HepG2 (cell line): ENCODE measurements around the gene SLC4A8. TPM values are rescaled to one million over a fixed set of nuclear protein-coding genes. Genes with fewer than 3 reads are reported as not detected.

Source experiments
- ATAC-seq: fragments of 200-7000 bp; cut with Tn5 transposase; 3 replicates; pipeline ENCODE4 v1.9.1; 2020; ENCODE audit warnings: mild to moderate bottlenecking, moderate library complexity
- BruUV-seq: library from RNA; stranded (reverse); fragments of 400-500 nt; replicated peaks from 2 replicates; lab custom pipeline; 2021; lab: Mats Ljungman, UMichigan
- CTCF ChIA-PET: fragments of 300-600 bp; formaldehyde crosslinking; extraction: SDS; loops from one replicate; lab custom pipeline; 2021; ENCODE audit warnings: low total read pairs, inconsistent platforms, low intra/inter-chr PET ratio; lab: Yijun Ruan, JAX
- POLR2A ChIA-PET: fragments of 350-600 bp; sonication (Branson Sonifier 250); formaldehyde crosslinking; loops from one replicate; lab custom pipeline; 2020; ENCODE audit warnings: antibody characterized with exemption, inconsistent platforms; lab: Yijun Ruan, JAX
- DNase-seq: peaks from one replicate; pipeline ENCODE4 v3.0.0-alpha.2; 2015; ENCODE audit warnings: low spot score
- FAIRE-seq: peaks from 3 replicates; lab custom pipeline; 2011; peaks lifted over from hg19 to GRCh38; lab: Jason Lieb, UNC
- H2AFZ ChIP-seq: one replicate; pipeline ENCODE4 v1.6.1; 2011; ENCODE audit warnings: low read length, inconsistent platforms
- H3K27ac ChIP-seq: fragments of 300-600 bp; 3 replicates; pipeline ENCODE4 v1.8.0; 2011; ENCODE audit warnings: mixed run types, mild to moderate bottlenecking, mixed read lengths, low read length, inconsistent platforms; ENCODE audit not compliant: insufficient read depth; ENCODE audit errors: extremely low read length
- H3K27me3 ChIP-seq, 2 experiments: fragments of 200-600 bp in 1 of 2; 2 replicates in 1 of 2; 3 replicates in 1 of 2; pipeline versions ENCODE4 v1.6.0 to v1.8.0; 2011; ENCODE audit warnings: low read length in 2 of 2, mild to moderate bottlenecking in 2 of 2, moderate library complexity in 2 of 2, inconsistent platforms in 1 of 2; ENCODE audit not compliant: insufficient read depth in 2 of 2, control insufficient read depth in 1 of 2
- H3K36me3 ChIP-seq, 2 experiments: fragments of 200-600 bp in 1 of 2; replicated peaks in 1 of 2; 2 replicates in 1 of 2; 3 replicates in 1 of 2; pipeline versions ENCODE4 v1.5.1 to v1.8.0; 2011; ENCODE audit warnings: low read length in 2 of 2, inconsistent platforms in 1 of 2; ENCODE audit not compliant: insufficient read depth in 2 of 2, control insufficient read depth in 1 of 2
- H3K4me1 ChIP-seq: 2 replicates; pipeline ENCODE4 v1.5.1; 2012; ENCODE audit warnings: low read length, inconsistent platforms; ENCODE audit not compliant: insufficient read depth
- H3K4me2 ChIP-seq: 2 replicates; pipeline ENCODE4 v1.6.0; 2011; ENCODE audit warnings: low read depth, low read length, inconsistent platforms
- H3K4me3 ChIP-seq, 3 experiments: fragments of 200-600 bp in 1 of 3; sonication (generic), shearing (Covaris generic) in 1 of 3; replicated peaks in 1 of 3; 2 replicates each; pipeline ENCODE4 v1.5.1; 2011 to 2016; ENCODE audit warnings: low read length in 3 of 3, inconsistent platforms in 2 of 3, low read depth in 2 of 3, mild to moderate bottlenecking in 2 of 3, control low read depth in 1 of 3, mixed read lengths in 1 of 3; ENCODE audit not compliant: insufficient read depth in 1 of 3
- H3K79me2 ChIP-seq: one replicate; pipeline ENCODE4 v1.6.1; 2011; ENCODE audit warnings: low read length, inconsistent platforms; ENCODE audit not compliant: insufficient read depth
- H3K9ac ChIP-seq: 2 replicates; pipeline ENCODE4 v1.6.0; 2011; ENCODE audit warnings: mild to moderate bottlenecking, low read depth, low read length, inconsistent platforms; ENCODE audit not compliant: insufficient read depth
- H3K9me3 ChIP-seq: 2 replicates; pipeline ENCODE4 v1.5.1; 2012; ENCODE audit warnings: mild to moderate bottlenecking, low read length
- H4K20me1 ChIP-seq: 2 replicates; pipeline ENCODE4 v1.6.0; 2011; ENCODE audit warnings: inconsistent platforms, mild to moderate bottlenecking, low read length, moderate library complexity; ENCODE audit not compliant: insufficient read depth
- GMEB2 ChIP-seq: IDR thresholded peaks from 2 replicates; pipeline ENCODE4 v1.6.1; 2016; ENCODE audit warnings: missing biosample characterization, missing genetic modification reagents, low read depth
- HOXA9 ChIP-seq: sonication (generic); formaldehyde crosslinking; IDR thresholded peaks from 2 replicates; pipeline ENCODE4 v1.8.1; 2022; ENCODE audit warnings: missing genetic modification reagents, mild to moderate bottlenecking, moderate library complexity, borderline replicate concordance
- JUNB ChIP-seq: sonication (generic); formaldehyde crosslinking; IDR thresholded peaks from 2 replicates; pipeline ENCODE4 v1.8.0; 2022; ENCODE audit warnings: missing genetic modification reagents, mild to moderate bottlenecking, borderline replicate concordance
- KDM2A ChIP-seq: sonication (generic); formaldehyde crosslinking; IDR thresholded peaks from 2 replicates; pipeline ENCODE4 v1.4.0; 2020; ENCODE audit warnings: low read depth, missing genetic modification reagents, borderline replicate concordance
- NFAT5 ChIP-seq: sonication (generic); formaldehyde crosslinking; IDR thresholded peaks from 2 replicates; pipeline ENCODE4 v1.4.0; 2020; ENCODE audit warnings: missing genetic modification reagents
- NFATC3 ChIP-seq: sonication (generic); formaldehyde crosslinking; IDR thresholded peaks from 2 replicates; pipeline ENCODE4 v1.5.1; 2020; ENCODE audit warnings: mild to moderate bottlenecking, missing genetic modification reagents
- NR2F2 ChIP-seq: IDR thresholded peaks from 2 replicates; pipeline ENCODE4 v1.6.1; 2012; ENCODE audit warnings: low read depth, inconsistent platforms, borderline replicate concordance
- STAT6 ChIP-seq: sonication (generic); formaldehyde crosslinking; IDR thresholded peaks from 2 replicates; pipeline ENCODE4 v1.4.0; 2020; ENCODE audit warnings: missing genetic modification reagents, mild to moderate bottlenecking, borderline replicate concordance
- ZNF224 ChIP-seq: sonication (generic); formaldehyde crosslinking; IDR thresholded peaks from 2 replicates; pipeline ENCODE4 v1.5.0; 2020; ENCODE audit warnings: mild to moderate bottlenecking, missing genetic modification reagents
- ZNF383 ChIP-seq: sonication (generic); formaldehyde crosslinking; IDR thresholded peaks from 2 replicates; pipeline ENCODE4 v1.4.0; 2020; ENCODE audit warnings: missing genetic modification reagents, mild to moderate bottlenecking, borderline replicate concordance
- ZNF75D ChIP-seq: sonication (generic); formaldehyde crosslinking; IDR thresholded peaks from 2 replicates; pipeline ENCODE4 v1.8.1; 2023; ENCODE audit warnings: missing genetic modification reagents, mild to moderate bottlenecking, borderline replicate concordance
- ZNF766 ChIP-seq: sonication (generic); formaldehyde crosslinking; IDR thresholded peaks from 2 replicates; pipeline ENCODE4 v1.5.0; 2020; ENCODE audit warnings: missing genetic modification reagents, borderline replicate concordance
- ZSCAN5A ChIP-seq: sonication (generic); formaldehyde crosslinking; IDR thresholded peaks from 2 replicates; pipeline ENCODE4 v1.8.0; 2022; ENCODE audit warnings: mild to moderate bottlenecking, missing genetic modification reagents, borderline replicate concordance
- whole genome bisulfite sequencing: methylation state at CpG from one replicate; pipeline ENCODE4 v1.1.6; 2017; ENCODE audit warnings: low lambda C conversion rate; 5-methylcytosine and 5-hydroxymethylcytosine counted together
- in situ Hi-C: cut with HindIII; loops from 2 replicates; pipeline ENCODE4 v1.10.0; 2017; ENCODE audit warnings: low pct_unique_long_range_greater_than_20kb; ENCODE audit not compliant: extremely low pct_ligation_motif_present
- intact Hi-C: fragments of 100-400 bp; cut with micrococcal nuclease; formaldehyde crosslinking; loops from one replicate; pipeline ENCODE4 v1.10.0; 2022; ENCODE audit not compliant: unreplicated experiment
- polyA plus RNA-seq, 8 experiments: library from polyadenylated mRNA; depleted of rRNA in 3 of 8; stranded (reverse) in 7 of 8; unstranded in 1 of 8; fragments of >200 nt; fragmentation: Illumina TruSeq in 4 of 8; extraction: Trizol in 4 of 8; gene quantifications; 2 replicates each; pipeline versions ENCODE4 v1.2.1 to v1.2.3, GENCODE V29; 2011 to 2016; ENCODE audit warnings: low read depth in 4 of 8, missing spikeins in 1 of 8, mixed read lengths in 1 of 8; ENCODE audit not compliant: insufficient read depth in 1 of 8
- total RNA-seq, 5 experiments: library from RNA; depleted of rRNA; stranded (reverse); fragments of >200 nt; fragmentation: Illumina TruSeq; extraction: Trizol; gene quantifications; 2 replicates each; pipeline ENCODE4 v1.2.3, GENCODE V29; 2016; ENCODE audit warnings: low read depth in 1 of 5

The SLC4A8 gene
- total and polyA plus RNA-seq, 2 of the 13 experiments (the other 11 are each of a cell fraction or from before 2014, with no cell fraction given), result under 0.01 to 0.07 TPM

GRCh38 chr12:51527966-51528365 lies 103.3 kb downstream of the SLC4A8 start:
- CTCF ChIA-PET, result no interaction called here
- TF ChIP-seq ZNF766 (CRISPR knock-in tag), result no peak
- no peak for TF ChIP-seq ZSCAN5A (CRISPR knock-in tag)
- TF ChIP-seq NFATC3 (CRISPR knock-in tag), result no peak
- TF ChIP-seq KDM2A (CRISPR knock-in tag), result no peak
- TF ChIP-seq NR2F2, result no peak
- TF ChIP-seq ZNF75D, result no peak
- no peak for TF ChIP-seq NFAT5 (CRISPR knock-in tag)
- TF ChIP-seq ZNF224 (CRISPR knock-in tag), result no peak
- TF ChIP-seq JUNB (CRISPR knock-in tag), result no peak
- no peak for TF ChIP-seq ZNF383 (CRISPR knock-in tag)
- TF ChIP-seq HOXA9, result no peak
- TF ChIP-seq STAT6, result no peak
- no peak for TF ChIP-seq GMEB2 (CRISPR knock-in tag)

More at GRCh38 chr12:51527966-51528365, 103.3 kb downstream of the SLC4A8 start:
- POLR2A ChIA-PET, result no interaction called here
- no peak overlapping the region for H3K9ac ChIP-seq
- intact Hi-C loops, result no loop called here
- no peak overlapping the region for H3K27ac ChIP-seq
- H3K4me1 ChIP-seq, result no peaks in the 10 kb centered on the region; the same call in 1 of the 2 replicates
- H2AFZ ChIP-seq, result no peak overlapping the region
- no peaks in the 10 kb centered on the region for H3K36me3 ChIP-seq
- H3K79me2 ChIP-seq, result no peaks in the 10 kb centered on the region
- FAIRE-seq, result no peak
- no TSS peak for BruUV-seq
- in situ Hi-C loops, result loop anchor here (5.0 kb wide), 1 partner anchor 106 kb away; the partner anchor contains the start of gene SLC4A8
- 60% methylated on average over 3 of the region's 3 CpGs for WGBS
- no peak for ATAC-seq
- no peak overlapping the region for H3K4me3 ChIP-seq
- no peak for DNase-seq
- H3K27me3 ChIP-seq, result peaks cover 0 to 13% of the 10 kb centered on the region in 2 experiments; a peak in 3 of 5 replicates
- H4K20me1 ChIP-seq, result no peaks in the 10 kb centered on the region
- H3K9me3 ChIP-seq, result no peaks in the 10 kb centered on the region
- no peak overlapping the region for H3K4me2 ChIP-seq
